ENCODE data around the gene PLA2G7.
"Not testable (repeated sequence)": the region's sequence is repeated elsewhere in the genome, so short reads cannot be mapped to it uniquely, and the experiment has no call there.

PLA2G7 gene

GRCh38 chr6:46781478-46782378 is 46.6 kb upstream of the PLA2G7 start:
- TF ChIP-seq ZFP30 (CRISPR knock-in tag; IDR thresholded peaks at IDR 0.05) (no peak), ISL1 (CRISPR knock-in tag; IDR thresholded peaks at IDR 0.05) (no peak)
- ATAC-seq = peak; percentile 83

- no peak for TF ChIP-seq ZFP30 (CRISPR knock-in tag; IDR thresholded peaks at IDR 0.05)
- no peak for TF ChIP-seq SNAI2 (CRISPR knock-in tag; IDR thresholded peaks at IDR 0.05)
- no peak for TF ChIP-seq PPARA (CRISPR knock-in tag; IDR thresholded peaks at IDR 0.05; ENCODE audit: borderline replicate concordance)
- TF ChIP-seq ISL1 (CRISPR knock-in tag; IDR thresholded peaks at IDR 0.05) = no peak
- TF ChIP-seq OSR1 (CRISPR knock-in tag; IDR thresholded peaks at IDR 0.05) = no peak
- TF ChIP-seq POU6F1 (CRISPR knock-in tag; IDR thresholded peaks at IDR 0.05; ENCODE audit: borderline replicate concordance, low read depth) = no peak
- no peak for TF ChIP-seq ARNTL (CRISPR knock-in tag; IDR thresholded peaks at IDR 0.05; ENCODE audit: borderline replicate concordance, low read depth)
- no peak for TF ChIP-seq CREB5 (CRISPR knock-in tag; IDR thresholded peaks at IDR 0.05; ENCODE audit: low read depth)
- no peak for TF ChIP-seq TSHZ2 (CRISPR knock-in tag; IDR thresholded peaks at IDR 0.05)
- TF ChIP-seq ZFP3 (CRISPR knock-in tag; IDR thresholded peaks at IDR 0.05) = no peak
- no peak for TF ChIP-seq ZC3H10 (CRISPR knock-in tag; IDR thresholded peaks at IDR 0.05)
- TF ChIP-seq CSRNP3 (CRISPR knock-in tag; IDR thresholded peaks at IDR 0.05) = no peak
- no peak for TF ChIP-seq RARB (CRISPR knock-in tag; IDR thresholded peaks at IDR 0.05)
- TF ChIP-seq ZNF565 (CRISPR knock-in tag; conservative IDR thresholded peaks at IDR 0.05; ENCODE audit: low read depth) = no peak
- no peak for TF ChIP-seq TOX (CRISPR knock-in tag; IDR thresholded peaks at IDR 0.05; ENCODE audit: borderline replicate concordance)
- TF ChIP-seq CSDC2 (CRISPR knock-in tag; IDR thresholded peaks at IDR 0.05) = no peak
- no peak for ATAC-seq
Measured at GRCh38 chr6:46777476-46778346, 42.5 kb upstream of the PLA2G7 start.

GRCh38 chr6:46776070-46776712 is 41.0 kb upstream of the PLA2G7 start:
- ATAC-seq = no peak
- TF ChIP-seq PATZ1 (CRISPR knock-in tag; IDR thresholded peaks at IDR 0.05; ENCODE audit: borderline replicate concordance) (no peak), POU6F1 (CRISPR knock-in tag; IDR thresholded peaks at IDR 0.05; ENCODE audit: borderline replicate concordance, low read depth) (no peak)

- ATAC-seq = not testable (repeated sequence)
Measured at GRCh38 chr6:46774736-46775135, 39.6 kb upstream of the PLA2G7 start.
